ENCODE measurements around the gene RAB36.

DNA sequence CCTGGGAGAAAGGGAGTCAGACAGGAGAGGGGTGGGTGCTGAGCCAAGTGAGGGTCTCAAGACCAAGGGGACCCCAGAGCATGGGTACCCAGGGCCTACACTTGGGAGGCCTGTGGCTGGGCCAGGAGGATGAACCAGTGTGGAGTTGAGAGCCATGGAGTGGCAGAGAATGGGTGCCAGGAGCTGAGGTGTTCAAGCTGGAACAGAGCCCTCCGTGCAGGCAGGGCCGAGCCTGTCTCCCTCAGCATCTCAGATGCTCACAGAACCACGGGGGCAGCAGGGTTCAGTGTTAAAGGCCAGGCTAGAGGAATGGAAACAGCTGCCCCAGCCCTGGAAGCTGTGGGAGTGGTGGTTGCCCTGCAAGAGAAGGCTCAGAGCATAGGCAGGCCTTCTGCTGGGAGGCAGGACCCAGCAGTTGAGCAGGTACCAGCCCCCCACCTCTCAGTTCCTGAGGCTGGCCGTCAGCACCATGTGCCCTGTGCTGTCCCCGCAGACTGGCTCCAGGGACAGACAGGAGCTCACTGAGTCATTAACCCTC lies 35.8 kb upstream of the RAB36 start:
- TF ChIP-seq, protein P1, sequence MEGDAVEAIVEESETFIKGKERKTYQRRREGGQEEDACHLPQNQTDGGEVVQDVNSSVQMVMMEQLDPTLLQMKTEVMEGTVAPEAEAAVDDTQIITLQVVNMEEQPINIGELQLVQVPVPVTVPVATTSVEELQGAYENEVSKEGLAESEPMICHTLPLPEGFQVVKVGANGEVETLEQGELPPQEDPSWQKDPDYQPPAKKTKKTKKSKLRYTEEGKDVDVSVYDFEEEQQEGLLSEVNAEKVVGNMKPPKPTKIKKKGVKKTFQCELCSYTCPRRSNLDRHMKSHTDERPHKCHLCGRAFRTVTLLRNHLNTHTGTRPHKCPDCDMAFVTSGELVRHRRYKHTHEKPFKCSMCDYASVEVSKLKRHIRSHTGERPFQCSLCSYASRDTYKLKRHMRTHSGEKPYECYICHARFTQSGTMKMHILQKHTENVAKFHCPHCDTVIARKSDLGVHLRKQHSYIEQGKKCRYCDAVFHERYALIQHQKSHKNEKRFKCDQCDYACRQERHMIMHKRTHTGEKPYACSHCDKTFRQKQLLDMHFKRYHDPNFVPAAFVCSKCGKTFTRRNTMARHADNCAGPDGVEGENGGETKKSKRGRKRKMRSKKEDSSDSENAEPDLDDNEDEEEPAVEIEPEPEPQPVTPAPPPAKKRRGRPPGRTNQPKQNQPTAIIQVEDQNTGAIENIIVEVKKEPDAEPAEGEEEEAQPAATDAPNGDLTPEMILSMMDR (conservative IDR thresholded peaks at IDR 0.05 in 1 of 2, IDR thresholded peaks at IDR 0.05 in 1 of 2; ENCODE audit: extremely low read depth in 1 of 2, insufficient read depth in 1 of 2, low read depth in 1 of 2, low read length in 2 of 2) = no peak
- TF ChIP-seq EZH2 (IDR thresholded peaks at IDR 0.05; ENCODE audit: borderline replicate concordance, low read length) = no peak
